ENCODE results near the gene STK32A. TPM values are rescaled to one million over a fixed set of nuclear protein-coding genes. Genes with fewer than 3 reads are reported as not detected.
A peak's percentile ranks its signal among the peaks of the same experiment; 100 is the strongest.

Gene STK32A
- total RNA-seq, 1 experiment from 2014 or later, result 3.3 TPM

GRCh38 chr5:147384346-147385193 is 149.7 kb downstream of the STK32A start:
- intact Hi-C loops (cut with micrococcal nuclease), result no loop called here
- ChIA-PET CTCF (interaction anchor here (0.6 to 5.9 kb wide), 6 partner anchors 15 to 1288 kb away, joined by 3 to 39 read pairs (median 4); no protein-coding TSS in a partner anchor), POLR2A (interaction anchor here (0.9 kb wide), 1 partner anchor 24 kb away, joined by 3 read pairs; no protein-coding TSS in a partner anchor)
- TF ChIP-seq CTCF (IDR thresholded peaks at IDR 0.05; ENCODE audit: unreplicated experiment), result no peak
- H3K4me3 Mint-ChIP-seq (ENCODE audit: unreplicated experiment), result no peak overlapping the region
- no TSS peak for BruUV-seq (replicated peaks)
- no peaks in the 10 kb centered on the region for H3K4me1 Mint-ChIP-seq (ENCODE audit: insufficient read depth, unreplicated experiment)
- peaks cover 6% of the 10 kb centered on the region for H3K36me3 Mint-ChIP-seq (ENCODE audit: insufficient read depth, unreplicated experiment)
- H3K9me3 Mint-ChIP-seq (ENCODE audit: unreplicated experiment), result peaks cover 6% of the 10 kb centered on the region
- DNase-seq (ENCODE audit: unreplicated experiment), result no peak
- H3K27me3 Mint-ChIP-seq (ENCODE audit: insufficient read depth, unreplicated experiment), result no peaks in the 10 kb centered on the region
- no peak overlapping the region for H3K27ac Mint-ChIP-seq (ENCODE audit: low read depth, unreplicated experiment)

GRCh38 chr5:147387109-147387508 is 152.3 kb downstream of the STK32A start:
- intact Hi-C loops (cut with micrococcal nuclease), result no loop called here
- no peak for DNase-seq (ENCODE audit: unreplicated experiment)
- H3K4me1 Mint-ChIP-seq (ENCODE audit: insufficient read depth, unreplicated experiment), result no peaks in the 10 kb centered on the region
- H3K27ac Mint-ChIP-seq (ENCODE audit: low read depth, unreplicated experiment), result no peak overlapping the region
- no peak overlapping the region for H3K4me3 Mint-ChIP-seq (ENCODE audit: unreplicated experiment)
- H3K36me3 Mint-ChIP-seq (ENCODE audit: insufficient read depth, unreplicated experiment), result no peaks in the 10 kb centered on the region
- CTCF ChIA-PET, result interaction anchor here (0.8 to 5.9 kb wide), 8 partner anchors 8 to 845 kb away, joined by 3 to 39 read pairs (median 4); no protein-coding TSS in a partner anchor
- no peaks in the 10 kb centered on the region for H3K9me3 Mint-ChIP-seq (ENCODE audit: unreplicated experiment)
- POLR2A ChIA-PET, result interaction anchor here (0.6 to 0.9 kb wide), 2 partner anchors 53 to 985 kb away, joined by 3 read pairs; no protein-coding TSS in a partner anchor
- no peaks in the 10 kb centered on the region for H3K27me3 Mint-ChIP-seq (ENCODE audit: insufficient read depth, unreplicated experiment)
- TF ChIP-seq CTCF (IDR thresholded peaks at IDR 0.05; ENCODE audit: unreplicated experiment), result no peak
- no TSS peak for BruUV-seq (replicated peaks)

GRCh38 chr5:147388184-147389108 is 153.6 kb downstream of the STK32A start:
- Mint-ChIP-seq H3K9me3 (ENCODE audit: unreplicated experiment) (no peaks in the 10 kb centered on the region), H3K4me3 (ENCODE audit: unreplicated experiment) (no peak overlapping the region), H3K27me3 (ENCODE audit: insufficient read depth, unreplicated experiment) (no peaks in the 10 kb centered on the region), H3K36me3 (ENCODE audit: insufficient read depth, unreplicated experiment) (no peaks in the 10 kb centered on the region), H3K4me1 (ENCODE audit: insufficient read depth, unreplicated experiment) (no peaks in the 10 kb centered on the region), H3K27ac (ENCODE audit: low read depth, unreplicated experiment) (no peak overlapping the region)
- TF ChIP-seq CTCF (IDR thresholded peaks at IDR 0.05; ENCODE audit: unreplicated experiment), result no peak
- ChIA-PET CTCF (interaction anchor here (0.5 to 8.3 kb wide), 11 partner anchors 17 to 847 kb away, joined by 3 to 78 read pairs (median 4); no protein-coding TSS in a partner anchor), POLR2A (interaction anchor here (1.2 kb wide), 1 partner anchor 16 kb away, joined by 3 read pairs; no protein-coding TSS in a partner anchor)
- intact Hi-C loops (cut with micrococcal nuclease), result no loop called here
- no TSS peak for BruUV-seq (replicated peaks)
- DNase-seq (ENCODE audit: unreplicated experiment), result peak; percentile 12

All from MCF 10A (cell line).